WTC11 (cell line): ENCODE data around the gene NR1I3.

Experiments used
- ATF1 ChIP-seq: sonication (generic); formaldehyde crosslinking; IDR thresholded peaks from 2 replicates; pipeline ENCODE4 v1.8.1; 2023; ENCODE audit warnings: mild to moderate bottlenecking, moderate library complexity, missing genetic modification reagents
- CTCF ChIP-seq: fragments of 200-600 bp; IDR thresholded peaks from 2 replicates; pipeline ENCODE4 v1.8.0; 2022; ENCODE audit warnings: antibody characterized with exemption
- TF ChIP-seq, protein P1 (sequence below): sonication (generic); formaldehyde crosslinking; conservative IDR thresholded peaks from 2 replicates; pipeline ENCODE4 v1.8.1; 2022; ENCODE audit warnings: mild to moderate bottlenecking, missing genetic modification reagents

DNA sequence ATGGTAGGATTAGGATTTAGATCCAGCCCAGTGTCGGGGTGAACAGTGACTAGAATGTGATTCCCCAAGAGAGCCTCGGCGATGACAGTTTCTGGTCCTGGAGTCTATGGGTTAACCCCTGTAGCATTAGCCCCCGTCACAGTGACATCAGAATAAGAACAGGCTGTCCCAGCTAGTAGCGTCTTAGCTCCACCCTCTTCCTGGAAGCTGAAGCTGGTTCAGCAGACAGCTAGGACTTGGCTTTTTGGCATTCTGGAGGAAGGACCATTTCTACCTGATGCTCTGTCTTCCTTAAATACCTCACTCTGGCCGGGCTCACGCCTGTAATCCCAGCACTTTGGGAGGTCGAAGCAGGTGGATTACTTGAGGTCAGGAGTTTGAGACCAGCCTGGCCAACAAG, 30.8 kb downstream of the NR1I3 start:
- no peak for TF ChIP-seq ATF1
- TF ChIP-seq CTCF: no peak
- TF ChIP-seq, protein P1, sequence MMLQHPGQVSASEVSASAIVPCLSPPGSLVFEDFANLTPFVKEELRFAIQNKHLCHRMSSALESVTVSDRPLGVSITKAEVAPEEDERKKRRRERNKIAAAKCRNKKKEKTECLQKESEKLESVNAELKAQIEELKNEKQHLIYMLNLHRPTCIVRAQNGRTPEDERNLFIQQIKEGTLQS: no peak
